Right hindlimb (tissue), 1 donor: ENCODE results near the gene KRTAP20-1.

Experiments used
- DNase-seq: peaks from one replicate; pipeline ENCODE4 v3.0.0-alpha.2; 2018

KRTAP20-1 gene, protein sequence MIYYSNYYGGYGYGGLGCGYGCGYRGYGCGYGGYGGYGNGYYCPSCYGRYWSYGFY

DNA sequence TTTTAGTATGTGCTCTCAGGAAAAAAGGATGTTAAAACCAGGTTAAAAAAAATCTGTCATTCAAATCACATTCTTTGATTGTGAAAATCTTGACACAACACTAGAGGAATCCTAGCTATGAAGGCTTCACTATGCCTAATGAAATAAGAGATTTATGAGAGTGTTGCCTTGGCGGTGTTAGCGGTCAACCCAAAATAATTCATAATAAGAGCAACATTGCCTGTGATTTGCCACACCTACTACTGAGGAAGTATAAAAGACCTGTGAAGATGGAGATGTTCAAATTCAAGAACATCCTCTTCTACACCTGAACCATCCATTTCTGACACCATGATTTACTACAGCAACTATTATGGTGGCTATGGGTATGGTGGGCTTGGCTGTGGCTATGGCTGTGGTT, at the start of gene KRTAP20-1:
Gene KRTAP20-1 (plus strand): TSS at position 301 of the 400 bp plus-strand sequence. CDS start 30 bp downstream, at position 331.
- no peak for DNase-seq

DNA sequence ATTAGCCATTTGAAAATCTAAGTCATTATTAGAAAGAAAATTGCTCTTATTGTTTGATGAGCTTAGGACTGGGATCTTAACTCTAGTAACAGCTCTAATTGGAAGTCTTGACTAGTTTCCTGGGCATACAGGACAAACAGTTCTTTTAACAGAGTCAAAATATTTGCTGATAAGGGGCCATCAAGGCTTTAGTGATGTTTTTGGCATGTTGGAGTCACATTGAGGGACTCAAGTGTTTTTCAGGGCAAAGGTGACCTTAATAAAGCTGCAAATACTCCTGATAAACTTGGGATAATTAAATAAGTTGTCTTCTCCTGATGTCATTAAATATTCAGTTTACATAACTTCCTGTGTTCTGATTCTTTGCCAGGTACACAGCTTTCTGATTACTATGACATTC, 48.6 kb upstream of the KRTAP20-1 start:
- no peak for DNase-seq

DNA sequence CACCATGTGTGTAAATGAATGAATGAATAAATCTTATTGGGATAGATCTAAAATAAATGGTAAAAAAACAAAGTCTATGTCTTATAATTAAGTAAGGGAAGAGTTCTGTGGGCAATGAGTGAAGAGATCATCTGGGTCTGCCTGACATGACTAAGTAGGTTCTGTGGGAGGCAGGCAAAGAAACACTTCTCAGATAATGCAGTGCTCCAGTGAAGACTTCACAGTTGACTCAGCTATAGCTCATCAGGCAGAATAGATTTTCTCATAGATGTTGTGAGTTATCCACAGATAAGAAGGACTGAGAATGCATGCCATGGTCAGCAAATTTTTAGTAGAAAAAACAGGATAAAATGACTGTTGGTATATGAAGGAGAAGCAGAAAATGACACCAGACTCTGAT, 38.5 kb upstream of the KRTAP20-1 start:
- no peak for DNase-seq

DNA sequence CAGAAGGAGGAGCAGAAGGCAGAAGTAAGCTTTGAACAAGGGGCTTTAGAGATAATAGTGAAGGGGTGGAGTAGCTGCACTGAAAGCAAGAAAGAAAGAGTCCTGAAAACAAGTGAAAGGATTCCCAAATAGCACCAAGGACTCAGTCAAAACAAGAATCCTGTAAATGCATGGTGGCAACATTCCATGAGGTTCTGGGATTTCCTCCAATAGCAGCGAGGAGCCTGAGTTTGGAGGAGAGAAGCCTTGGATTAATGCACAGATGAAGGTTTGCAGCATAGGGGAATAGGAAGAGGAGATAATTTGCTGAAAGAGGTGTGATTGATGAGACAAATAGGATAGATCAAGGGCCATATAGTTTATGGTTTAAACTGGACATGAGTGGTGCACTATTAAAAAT, 36.9 kb upstream of the KRTAP20-1 start:
- no peak for DNase-seq

DNA sequence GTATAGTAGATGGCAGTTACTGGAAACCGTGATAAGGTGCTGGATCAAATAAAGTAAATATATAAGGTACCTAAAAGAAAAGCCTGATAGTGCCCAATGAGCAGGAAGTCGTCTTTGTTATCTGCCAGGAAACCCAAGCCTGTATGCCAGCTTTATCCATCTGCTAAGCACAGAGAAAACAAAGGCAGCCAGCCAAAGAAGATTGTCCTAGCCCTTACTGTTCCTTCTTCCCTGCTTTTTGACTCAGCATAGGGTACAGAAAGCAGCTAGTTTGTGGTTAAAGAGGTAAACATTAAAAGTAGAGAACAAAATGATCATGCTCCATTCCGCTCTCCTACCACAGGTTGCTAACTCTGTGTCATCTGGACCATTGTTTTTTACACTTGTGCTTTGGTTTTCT, 36.1 kb upstream of the KRTAP20-1 start:
- no peak for DNase-seq

DNA sequence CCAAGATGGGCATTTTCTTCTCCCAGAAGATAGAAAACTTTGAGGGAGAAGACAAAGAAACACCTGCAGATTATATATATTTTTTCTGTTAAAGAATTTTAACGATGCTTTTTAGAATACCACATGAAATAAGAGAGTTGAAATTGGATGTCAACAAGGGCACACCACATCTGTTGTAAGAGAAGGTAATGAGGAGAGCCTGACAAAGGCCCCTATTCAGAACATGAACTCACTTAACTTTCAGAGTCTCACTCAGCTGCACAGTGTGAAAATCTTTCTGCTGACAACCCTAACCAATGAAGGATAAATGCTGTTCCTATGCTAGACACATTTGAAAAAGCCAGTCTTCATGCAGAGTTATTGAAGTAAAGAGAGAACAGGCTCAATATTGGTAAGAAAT, 33.4 kb upstream of the KRTAP20-1 start:
- no peak for DNase-seq

DNA sequence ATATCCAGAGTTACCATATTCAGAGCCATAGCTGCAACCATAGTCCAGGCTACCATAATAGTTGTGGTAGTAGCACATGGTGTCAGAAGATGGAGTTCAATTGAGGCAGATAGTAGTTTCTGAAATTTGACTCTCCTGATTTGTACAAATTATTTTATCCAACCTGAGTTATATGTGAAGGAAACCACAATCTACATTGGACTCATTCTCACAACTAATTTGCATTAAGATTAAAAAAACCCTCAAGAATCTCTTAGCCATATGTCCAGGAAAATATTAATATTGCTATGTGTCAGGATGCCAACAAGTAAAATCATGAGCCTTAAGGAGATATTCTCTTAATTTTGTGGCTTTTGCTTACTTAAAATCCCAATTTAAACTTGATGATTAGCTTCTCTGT, 25.9 kb upstream of the KRTAP20-1 start, which contains the start of gene KRTAP22-2:
Gene KRTAP22-2 (minus strand): TSS at position 101 of the 400 bp plus-strand sequence.
- no peak for DNase-seq

DNA sequence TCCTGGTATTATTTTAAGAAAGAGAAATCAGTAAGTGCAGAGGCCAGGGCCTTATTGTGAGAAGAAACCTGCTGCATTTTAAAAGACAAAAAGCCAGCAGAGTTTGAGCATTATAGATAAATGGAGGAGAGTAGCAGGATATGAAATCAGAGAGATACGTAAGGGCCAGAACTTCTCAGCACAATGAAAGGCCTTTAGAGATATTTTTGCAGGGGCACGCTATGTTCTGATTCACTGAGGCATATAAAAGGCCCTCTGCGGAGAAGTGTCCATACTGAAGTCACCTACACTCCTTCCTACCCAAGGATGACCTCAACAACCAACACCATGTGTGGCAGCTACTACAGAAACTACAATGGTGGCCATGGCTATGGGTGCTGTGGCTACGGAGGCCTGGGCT, 24.1 kb upstream of the KRTAP20-1 start, which contains the start of gene KRTAP6-3:
Gene KRTAP6-3 (plus strand): TSS at position 301 of the 400 bp plus-strand sequence. CDS start 6 bp downstream, at position 307.
- DNase-seq = no peak

DNA sequence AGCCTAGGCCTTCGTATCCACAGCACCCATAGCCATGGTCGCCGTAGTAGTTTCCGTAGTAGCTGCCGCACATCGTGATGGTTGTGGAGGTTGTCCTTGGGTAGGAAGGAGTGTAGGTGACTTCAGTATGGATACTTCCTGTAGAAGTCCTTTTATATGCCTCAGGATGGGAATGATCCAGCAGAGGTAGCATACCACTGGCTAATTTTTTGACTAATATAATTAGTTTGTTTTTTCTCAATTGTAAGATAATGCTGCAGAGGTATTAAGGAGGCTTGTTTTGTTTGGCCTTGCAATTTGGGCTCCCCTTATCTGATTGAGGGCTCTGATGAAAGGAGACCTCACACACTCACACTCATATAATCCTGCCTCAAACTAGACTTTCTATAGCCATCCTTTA, 17.4 kb upstream of the KRTAP20-1 start, which contains the start of gene KRTAP6-2:
Gene KRTAP6-2 (minus strand): TSS at position 101 of the 400 bp plus-strand sequence. CDS start 28 bp downstream, at position 73.
- DNase-seq = no peak

DNA sequence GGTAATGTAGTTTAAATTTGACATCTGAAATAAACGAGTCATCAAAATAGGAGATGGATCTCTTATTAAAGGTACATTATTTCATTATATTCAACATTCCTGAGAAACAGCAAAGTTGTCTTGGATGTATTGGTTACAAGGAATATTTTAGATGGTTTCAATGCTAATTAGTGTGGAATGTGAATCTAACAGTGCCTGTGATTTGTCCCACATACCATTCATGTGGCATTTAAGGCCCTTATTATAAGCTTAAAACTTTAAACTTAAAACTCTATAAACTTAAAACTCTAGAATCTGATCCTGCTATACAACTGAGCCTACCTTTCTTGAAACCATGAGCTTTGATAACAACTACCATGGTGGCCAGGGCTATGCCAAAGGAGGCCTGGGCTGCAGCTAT, 15.4 kb upstream of the KRTAP20-1 start, which contains the start of gene KRTAP22-1:
Gene KRTAP22-1 (plus strand): TSS at position 301 of the 400 bp plus-strand sequence.
- DNase-seq = no peak

DNA sequence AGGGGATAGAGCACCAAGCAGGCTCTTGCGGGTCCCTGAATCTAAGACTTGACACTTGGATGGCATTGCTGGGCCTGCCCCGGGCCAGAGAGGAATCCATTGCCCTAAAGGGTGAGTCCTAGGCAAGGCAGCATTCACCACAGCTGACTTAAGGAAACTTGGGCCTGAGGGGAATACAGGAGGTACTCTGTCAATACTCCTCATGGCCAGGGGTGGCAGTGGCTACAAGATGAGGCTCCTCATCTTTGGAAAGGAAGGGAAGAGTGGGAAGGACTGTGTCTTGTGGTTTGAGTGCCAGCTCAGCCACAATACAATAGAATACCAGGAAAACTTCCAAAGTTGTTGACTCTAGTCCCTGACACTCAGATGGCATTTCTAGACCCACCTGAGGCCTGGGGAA, 10.3 kb upstream of the KRTAP20-1 start:
- DNase-seq = no peak

DNA sequence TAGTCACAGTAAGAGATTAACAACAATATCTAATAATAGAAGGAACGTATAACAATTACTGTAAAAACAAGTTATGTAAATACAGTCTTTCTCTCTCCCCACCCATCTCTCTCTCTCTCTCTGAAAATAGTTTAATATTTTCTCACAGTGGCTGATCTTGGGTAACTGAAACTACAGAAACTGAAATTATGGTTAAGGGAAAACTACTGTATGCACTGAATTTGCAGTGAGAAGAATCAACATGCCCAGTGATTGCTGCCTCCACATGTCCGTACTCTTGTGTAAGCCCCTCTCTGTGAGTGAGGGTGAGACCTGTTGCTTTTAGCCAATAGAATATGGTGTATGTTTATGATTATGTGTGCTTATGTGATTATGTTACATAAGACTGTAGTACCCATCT, 4.1 kb upstream of the KRTAP20-1 start:
- no peak for DNase-seq

DNA sequence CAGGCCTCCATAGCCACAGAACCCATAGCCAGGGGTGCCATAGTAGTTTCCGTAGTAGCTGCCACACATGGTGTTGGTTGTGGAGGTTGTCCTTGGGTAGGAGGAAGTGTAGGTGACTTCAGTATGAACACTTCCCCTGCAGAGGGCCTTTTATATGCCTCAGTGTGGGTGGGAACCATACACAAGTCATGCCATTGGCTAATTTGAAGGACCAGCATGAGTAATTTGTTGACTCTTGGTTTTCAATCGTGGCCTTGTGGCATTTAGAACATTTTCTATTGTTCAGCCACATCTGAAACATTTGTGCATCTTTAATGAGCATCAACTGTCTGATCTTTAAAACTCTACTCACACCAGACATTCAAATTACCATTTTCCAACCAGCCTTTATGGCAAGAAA, 2.4 kb upstream of the KRTAP20-1 start, which contains the start of gene KRTAP6-1:
Gene KRTAP6-1 (minus strand): TSS at position 95 of the 400 bp plus-strand sequence. CDS start 26 bp downstream, at position 69.
- no peak for DNase-seq

DNA sequence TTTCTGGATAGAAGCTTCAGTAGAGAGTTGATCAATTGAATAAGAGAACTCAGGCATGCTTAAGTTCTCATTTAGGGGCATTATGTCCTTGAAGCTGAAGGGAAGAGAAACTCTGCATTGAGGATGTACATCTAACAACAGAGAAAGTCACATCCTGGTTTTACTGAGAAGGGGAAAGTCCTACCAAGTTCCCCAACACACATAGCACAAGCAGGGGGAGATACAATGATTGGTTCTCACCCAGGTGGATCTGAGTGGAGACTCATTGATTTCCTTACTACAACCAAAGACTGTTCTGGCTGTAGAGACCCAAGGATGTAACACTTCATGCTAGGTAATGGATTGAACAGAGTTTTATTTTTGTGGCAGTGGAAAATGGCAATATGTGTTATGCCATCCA, 1.0 kb upstream of the KRTAP20-1 start:
- DNase-seq = no peak

DNA sequence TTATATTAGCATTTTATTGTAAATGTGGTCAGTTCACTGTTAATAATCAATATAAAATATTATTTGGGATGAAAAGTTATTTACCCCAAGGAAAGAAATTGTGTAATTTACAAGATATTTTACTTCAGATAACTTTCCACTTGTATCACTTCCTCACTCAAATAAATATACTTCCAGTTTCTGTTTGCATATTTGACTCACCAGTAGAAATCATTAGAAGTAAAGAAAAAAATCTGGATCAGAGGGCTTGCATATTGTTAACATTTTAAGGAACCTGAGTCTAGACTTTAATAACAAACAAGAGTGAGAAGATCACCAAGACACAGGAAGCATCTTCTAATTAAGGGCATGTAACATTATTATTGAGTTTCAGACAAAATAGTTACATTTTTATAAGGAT, 3.9 kb downstream of the KRTAP20-1 start:
- no peak for DNase-seq

DNA sequence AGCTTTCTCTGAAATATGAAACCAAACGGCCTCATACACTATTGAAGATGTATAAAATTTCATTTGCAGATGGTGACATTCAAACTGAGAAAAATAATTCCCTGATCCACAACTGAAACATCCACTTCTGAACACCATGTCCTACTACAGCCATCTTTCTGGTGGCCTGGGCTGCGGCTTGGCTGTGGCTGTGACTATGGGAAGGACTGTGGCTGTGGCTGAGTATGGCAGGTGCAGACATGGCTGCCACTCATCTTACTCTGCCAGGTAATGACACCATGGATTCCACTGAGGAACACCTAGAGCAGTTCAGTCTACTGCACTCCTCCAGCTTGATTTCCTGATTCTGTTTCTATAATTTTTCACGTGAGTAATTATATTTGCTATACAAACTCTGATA, 4.3 kb downstream of the KRTAP20-1 start, which contains the start of gene KRTAP20-4:
Gene KRTAP20-4 (plus strand): TSS at position 106 of the 400 bp plus-strand sequence.
- DNase-seq = no peak

DNA sequence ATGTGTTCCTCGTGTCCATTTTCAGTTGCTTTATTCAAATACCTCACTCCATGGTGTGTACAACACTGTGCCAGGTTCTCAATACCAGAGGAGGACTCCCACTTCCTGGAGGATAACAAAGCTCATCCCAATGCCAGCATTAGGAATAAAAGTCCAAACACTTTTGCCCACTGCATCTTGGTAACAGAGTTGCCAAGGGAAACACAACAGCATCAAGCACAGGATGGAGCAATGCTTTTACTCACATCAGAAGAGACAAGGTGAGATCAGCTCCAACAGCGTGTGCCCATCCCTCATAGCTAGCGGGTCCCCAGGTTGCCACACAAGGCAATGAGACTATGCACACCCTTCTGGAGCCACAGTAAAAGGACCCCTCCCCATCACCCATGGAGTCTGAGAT, 7.1 kb downstream of the KRTAP20-1 start:
- DNase-seq = no peak

DNA sequence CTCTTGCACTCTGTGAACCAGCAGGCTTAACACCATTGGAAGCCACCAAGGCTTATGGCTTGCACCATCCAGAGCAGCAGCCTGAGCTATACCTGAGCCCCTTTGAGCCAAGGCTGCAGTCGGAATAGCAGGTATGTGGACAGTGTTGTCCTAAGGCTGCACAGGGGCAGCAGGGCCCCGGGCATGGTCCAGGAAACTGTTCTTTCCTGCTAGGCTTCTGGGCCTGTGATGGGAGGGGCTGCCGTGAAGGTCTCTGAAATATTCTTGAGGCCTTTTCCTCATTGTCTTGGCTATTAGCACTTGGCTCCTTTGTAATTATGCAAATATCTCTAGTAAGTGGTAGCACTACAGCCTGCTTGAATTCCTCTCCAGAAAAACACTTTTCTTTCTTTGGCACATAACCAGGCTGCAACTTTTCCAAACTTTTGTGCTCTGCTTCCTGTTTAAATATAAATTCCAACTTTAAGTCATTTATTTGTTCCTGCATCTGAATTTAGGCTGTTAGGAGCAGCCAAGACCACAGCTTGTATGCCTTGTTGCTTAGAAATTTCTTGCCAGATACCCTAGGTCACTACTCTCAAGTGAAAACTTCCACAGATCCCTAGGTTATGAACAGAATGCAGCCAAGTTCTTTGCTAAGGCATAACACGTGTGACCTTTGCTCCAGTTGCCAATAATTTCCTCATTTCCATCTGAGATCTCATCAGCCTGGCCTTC, 9.4 kb downstream of the KRTAP20-1 start:
- no peak for DNase-seq

DNA sequence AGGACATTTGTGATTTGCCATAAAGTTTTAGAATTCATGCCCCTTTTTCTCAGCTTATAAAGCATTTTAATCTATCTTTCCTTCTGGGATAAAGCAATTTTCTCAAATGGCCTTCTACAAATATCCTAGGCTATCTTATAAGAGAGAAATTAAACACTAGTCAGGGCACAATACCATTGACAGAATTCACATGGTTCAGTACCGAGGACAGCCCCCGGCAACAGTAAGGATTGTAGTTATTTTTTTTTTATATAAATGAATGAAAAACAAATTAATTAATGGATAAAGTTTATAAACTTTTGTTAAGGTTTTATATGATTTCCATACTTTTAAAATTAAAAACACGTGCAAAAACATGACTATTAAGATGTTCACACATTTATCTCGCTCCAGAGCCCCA, 11.9 kb downstream of the KRTAP20-1 start:
- DNase-seq = no peak

DNA sequence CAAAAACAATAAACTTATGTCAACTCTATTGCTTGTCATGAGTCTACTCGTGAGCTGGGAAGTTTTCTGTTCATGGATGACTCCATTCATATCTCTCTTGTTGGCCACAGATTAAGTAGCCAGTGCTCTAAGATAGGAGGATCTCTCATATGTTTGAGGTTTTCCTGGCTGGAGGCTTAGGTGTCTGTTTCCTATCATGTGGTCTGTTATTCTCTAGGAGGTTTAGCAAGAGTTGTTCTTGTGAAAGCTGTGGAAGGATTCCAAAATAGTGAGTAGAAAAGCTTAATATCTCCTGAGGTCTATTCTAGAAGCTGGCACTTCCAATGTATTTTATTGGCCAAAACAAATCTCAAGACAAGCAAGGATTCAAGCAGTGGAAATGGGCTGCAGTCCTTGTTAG, 13.0 kb downstream of the KRTAP20-1 start:
- DNase-seq = no peak

DNA sequence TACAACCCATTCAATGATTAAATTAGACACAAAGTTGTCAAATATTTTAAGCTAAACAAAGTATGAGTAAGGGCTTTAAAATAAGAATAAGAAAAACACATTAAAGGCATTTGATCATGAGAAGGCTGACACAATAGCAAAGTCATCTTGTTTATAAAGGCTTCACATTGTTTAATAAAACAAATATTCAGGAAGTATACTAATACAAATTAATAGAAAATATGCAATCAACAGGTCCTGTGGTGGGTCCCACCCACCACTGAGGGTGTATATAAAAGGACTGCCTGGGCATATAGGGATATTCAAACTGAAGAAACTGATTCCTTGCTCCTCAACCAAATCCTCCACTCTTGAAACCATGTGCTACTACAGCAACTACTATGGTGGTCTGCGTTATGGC, 18.7 kb downstream of the KRTAP20-1 start, which contains the start of gene KRTAP20-2:
Gene KRTAP20-2 (plus strand): TSS at position 301 of the 400 bp plus-strand sequence. CDS start 58 bp downstream, at position 359.
- DNase-seq = no peak

DNA sequence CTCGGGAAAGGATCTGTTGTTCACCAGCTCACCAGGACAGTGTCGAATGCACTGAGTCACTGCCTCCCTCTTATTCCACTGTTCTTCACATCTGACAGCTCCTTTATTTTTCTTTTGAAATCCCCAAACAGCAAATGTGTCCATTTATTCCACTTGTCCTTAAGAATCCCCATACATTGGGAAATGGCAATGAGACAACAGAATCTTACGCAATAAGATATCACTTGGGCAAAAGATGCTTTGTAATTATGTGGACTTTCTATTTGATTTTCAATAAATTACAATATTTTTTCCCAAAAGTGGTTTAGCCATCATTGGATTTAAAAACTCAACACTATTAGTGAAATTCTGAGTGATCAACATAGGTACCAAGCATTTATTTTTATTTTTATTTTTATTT, 22.5 kb downstream of the KRTAP20-1 start:
- no peak for DNase-seq

DNA sequence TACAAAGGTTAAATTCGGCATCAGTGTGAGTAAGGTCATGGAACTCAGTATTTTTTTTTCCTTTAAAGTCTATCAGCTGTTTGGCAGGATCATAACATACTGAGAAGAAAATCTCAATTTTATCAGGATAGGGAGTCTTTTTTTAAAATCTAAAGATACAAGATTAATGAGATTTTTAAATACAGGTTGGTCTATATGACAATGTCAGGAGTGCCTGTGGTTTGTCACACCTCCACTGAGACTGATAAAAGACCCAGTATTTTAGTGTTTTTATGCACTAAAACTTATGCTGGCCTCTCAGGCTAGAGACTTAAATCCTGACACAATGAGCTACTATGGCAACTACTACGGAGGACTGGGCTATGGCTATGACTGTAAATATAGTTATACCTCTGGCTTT, 26.3 kb downstream of the KRTAP20-1 start, which contains the start of gene KRTAP20-3:
Gene KRTAP20-3 (plus strand): TSS at position 301 of the 400 bp plus-strand sequence.
- DNase-seq = no peak

DNA sequence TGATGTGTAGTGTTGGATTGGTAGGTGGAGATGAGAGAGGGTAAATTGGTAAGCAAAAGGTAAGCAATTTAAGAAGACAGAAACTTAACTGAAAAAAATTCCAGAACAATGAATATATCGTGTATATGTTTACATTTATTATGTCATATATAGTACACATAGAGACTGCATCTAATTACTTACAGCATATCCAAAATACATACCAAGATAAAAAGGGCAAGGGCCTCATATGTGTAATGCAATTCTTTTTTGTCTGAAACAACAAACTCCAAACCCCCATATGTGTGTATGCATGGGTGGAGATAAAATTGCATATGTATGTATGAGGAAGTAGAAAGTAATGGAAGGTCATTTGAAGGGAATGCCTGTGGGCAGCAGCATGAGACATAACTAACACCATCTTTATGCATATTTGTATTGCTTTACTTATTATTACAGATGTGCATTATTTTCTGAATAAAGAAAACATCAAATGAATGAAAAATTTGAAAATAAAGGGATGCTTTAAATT, 30.7 kb downstream of the KRTAP20-1 start:
- no peak for DNase-seq
